MM.1S (cell line): ENCODE results near the gene TFDP2.

Experiments
- DNase-seq: peaks from one replicate; pipeline ENCODE4 v3.0.0-alpha.2; 2015
- H2AFZ ChIP-seq: fragments of 300-600 bp; sonication (generic); 2 replicates; pipeline ENCODE4 v1.6.0; 2016; ENCODE audit warnings: antibody characterized with exemption, low read length
- H3F3A ChIP-seq: fragments of 300-600 bp; sonication (generic); 2 replicates; pipeline ENCODE4 v1.6.1; 2016; ENCODE audit warnings: mild to moderate bottlenecking, antibody characterized with exemption, low read length, moderate library complexity, mixed read lengths; ENCODE audit not compliant: insufficient read depth
- H3K27ac ChIP-seq: fragments of 300-600 bp; sonication (generic); 2 replicates; pipeline ENCODE4 v1.5.1; 2016; ENCODE audit warnings: mild to moderate bottlenecking, low read length
- H3K27me3 ChIP-seq: fragments of 300-600 bp; sonication (generic); replicated peaks from 2 replicates; pipeline ENCODE4 v1.6.0; 2016; ENCODE audit warnings: low read length; ENCODE audit not compliant: insufficient read depth
- H3K36me3 ChIP-seq: fragments of 300-600 bp; sonication (generic); replicated peaks from 2 replicates; pipeline ENCODE4 v1.6.1; 2016; ENCODE audit warnings: mild to moderate bottlenecking, low read length, mixed read lengths; ENCODE audit not compliant: insufficient read depth
- H3K4me1 ChIP-seq: fragments of 300-600 bp; sonication (generic); 2 replicates; pipeline ENCODE4 v1.6.1; 2016; ENCODE audit warnings: low read length, mixed read lengths
- H3K4me2 ChIP-seq: fragments of 300-600 bp; sonication (generic); 2 replicates; pipeline ENCODE4 v1.6.0; 2016; ENCODE audit warnings: low read depth, low read length
- H3K4me3 ChIP-seq: fragments of 300-600 bp; sonication (generic); 2 replicates; pipeline ENCODE4 v1.5.1; 2016; ENCODE audit warnings: low read length, mixed read lengths
- H3K79me2 ChIP-seq: fragments of 300-600 bp; sonication (generic); 2 replicates; pipeline ENCODE4 v1.6.1; 2016; ENCODE audit warnings: mixed run types, low read length, mixed read lengths
- H3K9ac ChIP-seq: fragments of 300-600 bp; sonication (generic); 2 replicates; pipeline ENCODE4 v1.6.1; 2016; ENCODE audit warnings: low read length, mixed read lengths
- H3K9me2 ChIP-seq: fragments of 300-600 bp; sonication (generic); replicated peaks from 2 replicates; pipeline ENCODE4 v1.6.1; 2016; ENCODE audit warnings: mild to moderate bottlenecking, low read length, mixed read lengths; ENCODE audit not compliant: insufficient read depth
- H3K9me3 ChIP-seq: fragments of 300-600 bp; sonication (generic); replicated peaks from 2 replicates; pipeline ENCODE4 v1.6.1; 2016; ENCODE audit warnings: mild to moderate bottlenecking, low read length, mixed read lengths; ENCODE audit not compliant: insufficient read depth
- H4K20me1 ChIP-seq: fragments of 300-600 bp; sonication (generic); 2 replicates; pipeline ENCODE4 v1.6.1; 2016; ENCODE audit warnings: mild to moderate bottlenecking, low read length, moderate library complexity, mixed read lengths; ENCODE audit not compliant: insufficient read depth
- EZH2 ChIP-seq: fragments of 300-600 bp; sonication (generic); optimal IDR thresholded peaks from 2 replicates; pipeline ENCODE3; 2017; ENCODE audit warnings: low read depth, mild to moderate bottlenecking, antibody characterized with exemption, low read length, mixed read lengths
- EZH2phosphoT487 ChIP-seq: fragments of 300-600 bp; sonication (generic); IDR thresholded peaks from 2 replicates; pipeline ENCODE4 v1.6.1; 2018; ENCODE audit warnings: antibody characterized with exemption, low read length
- TF ChIP-seq, protein P1 (sequence below): fragments of 300-600 bp; sonication (generic); IDR thresholded peaks from 2 replicates; pipeline ENCODE4 v1.5.1; 2016; ENCODE audit warnings: antibody characterized with exemption, low read length, mixed read lengths

The TFDP2 gene, protein sequence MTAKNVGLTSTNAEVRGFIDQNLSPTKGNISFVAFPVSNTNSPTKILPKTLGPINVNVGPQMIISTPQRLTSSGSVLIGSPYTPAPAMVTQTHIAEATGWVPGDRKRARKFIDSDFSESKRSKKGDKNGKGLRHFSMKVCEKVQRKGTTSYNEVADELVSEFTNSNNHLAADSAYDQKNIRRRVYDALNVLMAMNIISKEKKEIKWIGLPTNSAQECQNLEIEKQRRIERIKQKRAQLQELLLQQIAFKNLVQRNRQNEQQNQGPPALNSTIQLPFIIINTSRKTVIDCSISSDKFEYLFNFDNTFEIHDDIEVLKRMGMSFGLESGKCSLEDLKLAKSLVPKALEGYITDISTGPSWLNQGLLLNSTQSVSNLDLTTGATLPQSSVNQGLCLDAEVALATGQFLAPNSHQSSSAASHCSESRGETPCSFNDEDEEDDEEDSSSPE

DNA sequence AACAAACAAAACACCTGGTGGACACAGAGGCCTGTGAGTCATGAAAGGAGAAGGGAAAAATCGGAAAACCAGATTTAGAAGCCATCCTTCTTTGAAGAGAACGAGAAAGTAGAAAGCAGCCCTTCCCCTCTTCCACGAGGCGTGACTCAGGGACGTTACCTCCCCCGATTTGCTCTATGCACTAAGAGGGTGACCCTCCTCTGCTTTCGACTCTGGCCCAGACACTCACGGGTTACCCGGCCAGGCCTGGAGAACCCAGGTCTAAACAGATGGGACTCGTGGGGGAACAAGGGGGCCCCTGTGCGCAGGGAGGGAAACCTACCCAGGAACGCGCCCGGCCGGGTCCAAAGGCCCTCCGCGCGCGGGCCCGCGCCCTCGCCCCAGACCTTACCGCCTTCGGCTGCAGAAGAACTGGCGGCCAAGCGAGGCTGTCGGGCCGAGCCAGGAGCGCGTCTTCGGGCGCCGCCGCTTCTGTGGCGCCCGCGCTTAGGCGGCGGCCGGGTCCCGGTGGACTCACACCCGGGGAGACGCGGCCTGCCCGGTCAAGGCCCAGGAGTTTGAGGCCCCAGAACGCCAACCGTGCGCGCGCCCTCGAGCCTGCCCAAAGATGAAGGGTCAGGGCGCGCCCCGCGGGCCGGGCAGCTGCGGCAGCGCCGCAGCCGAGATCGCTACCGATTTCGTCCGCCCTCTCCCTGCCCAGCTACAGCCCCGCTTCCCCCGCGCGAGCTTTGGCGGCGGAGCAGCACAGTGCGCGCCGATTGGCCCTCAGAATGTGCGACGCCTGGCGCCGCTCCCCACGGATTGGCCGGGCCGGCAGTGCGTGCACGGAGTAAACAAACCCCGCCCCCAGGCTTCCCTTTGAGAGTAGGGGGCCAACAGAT lies at the start of gene TFDP2:
TSS of gene TFDP2 (minus strand) at position 753 of the 881 bp plus-strand sequence. CDS start 47,795 bp downstream, outside the sequence.
- H3K9ac ChIP-seq: peak within 1 kb of the TSS; percentile 71

DNA sequence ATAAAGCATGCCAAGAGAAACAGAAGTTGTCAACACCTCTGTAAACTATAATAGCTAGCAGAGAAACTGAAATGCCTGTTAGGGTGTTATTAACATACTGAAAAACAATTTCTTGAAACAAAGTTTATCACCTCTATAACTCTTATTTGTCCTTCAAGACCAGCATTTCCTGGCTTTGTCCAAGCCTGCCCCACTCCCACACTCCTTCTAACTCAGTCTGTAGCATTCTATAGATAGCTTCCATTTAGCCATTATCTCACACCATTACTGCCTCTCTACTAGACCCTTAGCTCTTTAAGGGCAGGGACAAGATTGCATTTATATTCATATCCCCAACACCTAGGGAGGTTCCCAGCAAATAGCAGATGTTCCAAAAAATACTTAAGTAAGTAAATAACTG lies 39.5 kb upstream of the TFDP2 start:
- no peaks in the 10 kb centered on the region for H3K36me3 ChIP-seq
- no peaks in the 10 kb centered on the region for H3K4me1 ChIP-seq
- no peak overlapping the region for H3K4me2 ChIP-seq
- no peak for DNase-seq
- H3K27me3 ChIP-seq: no peaks in the 10 kb centered on the region
- TF ChIP-seq EZH2phosphoT487: no peak
- TF ChIP-seq, protein P1, sequence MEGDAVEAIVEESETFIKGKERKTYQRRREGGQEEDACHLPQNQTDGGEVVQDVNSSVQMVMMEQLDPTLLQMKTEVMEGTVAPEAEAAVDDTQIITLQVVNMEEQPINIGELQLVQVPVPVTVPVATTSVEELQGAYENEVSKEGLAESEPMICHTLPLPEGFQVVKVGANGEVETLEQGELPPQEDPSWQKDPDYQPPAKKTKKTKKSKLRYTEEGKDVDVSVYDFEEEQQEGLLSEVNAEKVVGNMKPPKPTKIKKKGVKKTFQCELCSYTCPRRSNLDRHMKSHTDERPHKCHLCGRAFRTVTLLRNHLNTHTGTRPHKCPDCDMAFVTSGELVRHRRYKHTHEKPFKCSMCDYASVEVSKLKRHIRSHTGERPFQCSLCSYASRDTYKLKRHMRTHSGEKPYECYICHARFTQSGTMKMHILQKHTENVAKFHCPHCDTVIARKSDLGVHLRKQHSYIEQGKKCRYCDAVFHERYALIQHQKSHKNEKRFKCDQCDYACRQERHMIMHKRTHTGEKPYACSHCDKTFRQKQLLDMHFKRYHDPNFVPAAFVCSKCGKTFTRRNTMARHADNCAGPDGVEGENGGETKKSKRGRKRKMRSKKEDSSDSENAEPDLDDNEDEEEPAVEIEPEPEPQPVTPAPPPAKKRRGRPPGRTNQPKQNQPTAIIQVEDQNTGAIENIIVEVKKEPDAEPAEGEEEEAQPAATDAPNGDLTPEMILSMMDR: no peak
- TF ChIP-seq EZH2: no peak
- H3K9me2 ChIP-seq: no peaks in the 10 kb centered on the region
- no peaks in the 10 kb centered on the region for H4K20me1 ChIP-seq
- no peaks in the 10 kb centered on the region for H3F3A ChIP-seq
- H3K27ac ChIP-seq: no peak overlapping the region
- no peak overlapping the region for H2AFZ ChIP-seq
- H3K9me3 ChIP-seq: no peaks in the 10 kb centered on the region
- H3K79me2 ChIP-seq: no peaks in the 10 kb centered on the region
- no peak overlapping the region for H3K4me3 ChIP-seq
- H3K9ac ChIP-seq: no peak overlapping the region

More for the DNA sequence above, at the start of gene TFDP2:
- Histone ChIP-seq H3K79me2 (no peaks in the 10 kb centered on the region), H3K36me3 (no peaks in the 10 kb centered on the region), H3K4me3 (peak within 1 kb of the TSS; percentile 78), H3K4me1 (0 out of 2 replicates have a peak, but pooled peaks cover 4% of the 10 kb centered on the region), H3K9me3 (no peaks in the 10 kb centered on the region), H3F3A (no peaks in the 10 kb centered on the region), H3K27me3 (no peaks in the 10 kb centered on the region), H4K20me1 (no peaks in the 10 kb centered on the region), H3K4me2 (peak within 1 kb of the TSS; percentile 72), H3K9me2 (no peaks in the 10 kb centered on the region), H3K27ac (peak within 1 kb of the TSS; percentile 53; the same call in 1 of the 2 replicates), H2AFZ (peak within 1 kb of the TSS; percentile 93)
- TF ChIP-seq, protein P1: no peak
- no peak for TF ChIP-seq EZH2
- no peak for TF ChIP-seq EZH2phosphoT487
- peak; percentile 90 for DNase-seq

DNA sequence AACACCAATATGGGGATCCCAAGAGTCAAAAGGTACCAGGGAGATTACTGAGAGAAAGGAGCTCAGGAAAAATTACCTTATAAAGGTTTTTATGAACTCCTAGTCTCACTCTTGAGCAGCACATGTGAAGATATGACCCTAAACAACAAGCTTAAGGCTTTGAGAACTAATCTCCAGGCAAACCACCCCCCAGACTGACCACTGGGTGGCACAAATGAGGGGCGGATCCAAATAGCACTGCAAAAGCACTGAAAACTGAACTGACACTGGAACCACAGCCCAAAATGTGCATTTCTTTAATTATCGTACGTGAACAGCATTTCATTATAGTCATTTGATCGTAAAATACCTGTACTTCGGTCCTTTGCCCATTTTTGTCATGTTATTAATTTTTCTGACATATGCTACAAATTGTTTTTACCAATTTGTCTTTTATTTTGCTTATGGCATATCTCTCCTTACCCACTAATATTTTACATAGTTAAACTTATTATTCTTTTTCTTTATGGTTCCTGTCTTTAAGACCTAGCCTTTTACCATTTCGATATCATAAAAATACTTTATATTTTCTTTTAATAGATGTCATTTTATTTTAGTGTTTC lies 31.5 kb upstream of the TFDP2 start:
- H3K9me2 ChIP-seq: no peaks in the 10 kb centered on the region
- no peaks in the 10 kb centered on the region for H3K79me2 ChIP-seq
- peak; percentile 31 for DNase-seq

More for the DNA sequence above, 31.5 kb upstream of the TFDP2 start:
- no peak overlapping the region for H3K4me3 ChIP-seq
- no peaks in the 10 kb centered on the region for H3K36me3 ChIP-seq
- H3K9ac ChIP-seq: no peak overlapping the region
- H3K4me1 ChIP-seq: no peaks in the 10 kb centered on the region
- no peak overlapping the region for H3K27ac ChIP-seq
- no peaks in the 10 kb centered on the region for H3K9me3 ChIP-seq
- no peaks in the 10 kb centered on the region for H4K20me1 ChIP-seq
- H3K4me2 ChIP-seq: no peak overlapping the region
- H3K27me3 ChIP-seq: no peaks in the 10 kb centered on the region
- H3F3A ChIP-seq: no peaks in the 10 kb centered on the region
- no peak for TF ChIP-seq EZH2phosphoT487
- TF ChIP-seq, protein P1: peak; percentile 41
- H2AFZ ChIP-seq: no peak overlapping the region
